GM20431 (cell line): ENCODE data around the gene ACBD6.

Experiments
- in situ Hi-C: fragments of 300-500 bp; cut with MseI, MboI; formaldehyde crosslinking; loops from one replicate; pipeline ENCODE4 v1.15.0; 2020; ENCODE audit warnings: low sequenced_read_pairs; ENCODE audit not compliant: unreplicated experiment

Gene ACBD6

GRCh38 chr1:180264595-180264994, 237.8 kb downstream of the ACBD6 start:
- in situ Hi-C loops: no loop called here

- in situ Hi-C loops: no loop called here
Measured at GRCh38 chr1:180262628-180263488, 239.5 kb downstream of the ACBD6 start.

- in situ Hi-C loops: no loop called here
Measured at GRCh38 chr1:180261524-180262155, 240.7 kb downstream of the ACBD6 start.

DNA sequence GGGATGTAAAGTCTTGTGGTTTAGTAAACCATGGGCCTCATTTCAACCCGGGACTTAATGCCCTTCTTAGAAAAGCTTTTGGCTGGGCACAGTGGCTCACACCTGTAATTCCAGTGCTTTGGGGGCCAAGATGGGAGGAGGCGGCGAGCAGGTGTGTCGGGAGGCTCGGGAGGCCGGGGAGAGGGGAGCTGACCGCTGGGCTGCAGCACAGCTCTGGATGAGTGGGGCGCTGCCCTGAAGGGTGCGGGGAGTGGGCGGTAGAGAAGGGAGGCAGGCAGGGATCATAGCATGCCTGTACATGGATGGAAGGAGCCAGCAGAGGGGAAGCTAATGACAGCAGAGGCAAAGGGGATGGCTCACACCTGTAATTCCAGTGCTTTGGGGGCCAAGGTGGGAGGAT, 241.3 kb downstream of the ACBD6 start:
- in situ Hi-C loops: no loop called here

DNA sequence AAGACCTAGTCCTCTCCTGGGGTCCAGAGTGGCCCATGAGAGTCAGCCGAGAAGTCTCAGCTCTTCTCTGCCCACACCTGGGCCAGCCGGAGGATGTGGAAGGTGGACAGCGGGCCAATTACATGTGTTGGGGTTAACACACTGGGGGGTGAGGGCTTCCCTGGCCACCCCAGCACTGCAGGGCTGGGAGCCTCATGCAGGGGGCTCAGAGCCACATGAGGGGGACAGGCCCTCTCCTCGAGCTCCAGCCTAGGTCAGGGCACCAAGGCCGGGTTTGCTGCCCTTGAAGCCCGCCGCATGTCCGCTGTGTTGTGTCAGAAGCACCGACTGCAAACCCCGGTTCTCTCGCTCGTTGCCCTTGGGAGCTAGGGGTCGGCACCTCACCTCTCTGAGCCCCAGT, 241.8 kb downstream of the ACBD6 start:
- in situ Hi-C loops: no loop called here

DNA sequence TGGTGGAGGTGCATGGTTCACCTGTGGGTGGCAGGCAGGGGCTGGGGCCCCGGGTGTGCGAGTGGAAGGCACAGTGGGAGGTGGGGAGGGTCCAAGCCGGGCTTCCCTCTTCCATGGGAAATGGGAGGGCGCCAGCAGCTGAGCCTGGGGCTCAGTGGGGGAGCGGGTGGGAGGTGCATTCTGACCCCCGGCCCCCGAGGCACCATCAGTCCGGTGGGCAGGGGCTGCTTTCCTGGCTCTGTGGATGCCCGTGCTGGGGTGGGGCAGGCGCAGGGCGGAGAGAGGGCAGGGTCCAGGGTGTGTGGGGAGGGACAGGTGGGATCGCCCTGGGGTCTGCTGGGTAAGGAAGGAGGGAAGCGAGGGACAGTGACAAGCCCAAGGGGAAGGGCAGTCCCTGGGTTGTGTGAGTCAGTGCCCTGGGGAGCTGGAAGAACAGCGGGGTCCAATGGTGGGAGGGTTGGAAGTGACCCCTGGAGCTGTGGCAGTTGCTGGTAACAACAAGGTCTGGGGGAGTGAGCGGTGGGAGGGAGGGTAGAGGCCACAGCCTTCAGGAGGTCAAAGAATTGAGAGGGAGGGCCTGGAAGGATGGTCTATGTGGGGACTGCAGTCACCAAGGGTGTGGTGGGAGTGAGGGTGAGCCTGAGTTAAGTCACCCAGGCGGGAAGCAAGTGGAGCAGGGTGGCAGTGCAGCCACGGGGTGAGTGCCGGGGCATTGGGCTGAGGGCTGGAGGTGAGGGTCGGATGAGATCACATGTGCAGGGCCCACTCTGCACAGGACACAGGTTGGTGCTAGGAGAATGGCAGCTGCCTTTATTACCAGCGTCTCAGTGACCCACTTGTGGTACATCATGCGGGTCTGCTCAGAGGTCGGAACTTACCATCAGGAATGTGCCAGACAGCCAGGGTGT, 242.7 kb downstream of the ACBD6 start:
- in situ Hi-C loops: loop anchor here (10.0 kb wide), 1 partner anchor 225 kb away; no protein-coding TSS in a partner anchor

GRCh38 chr1:180258935-180259334, 243.4 kb downstream of the ACBD6 start:
- in situ Hi-C loops: loop anchor here (10.0 kb wide), 1 partner anchor 226 kb away; no protein-coding TSS in a partner anchor

- in situ Hi-C loops: loop anchor here (10.0 kb wide), 1 partner anchor 227 kb away; no protein-coding TSS in a partner anchor
Measured at GRCh38 chr1:180258290-180258689, 244.1 kb downstream of the ACBD6 start.

DNA sequence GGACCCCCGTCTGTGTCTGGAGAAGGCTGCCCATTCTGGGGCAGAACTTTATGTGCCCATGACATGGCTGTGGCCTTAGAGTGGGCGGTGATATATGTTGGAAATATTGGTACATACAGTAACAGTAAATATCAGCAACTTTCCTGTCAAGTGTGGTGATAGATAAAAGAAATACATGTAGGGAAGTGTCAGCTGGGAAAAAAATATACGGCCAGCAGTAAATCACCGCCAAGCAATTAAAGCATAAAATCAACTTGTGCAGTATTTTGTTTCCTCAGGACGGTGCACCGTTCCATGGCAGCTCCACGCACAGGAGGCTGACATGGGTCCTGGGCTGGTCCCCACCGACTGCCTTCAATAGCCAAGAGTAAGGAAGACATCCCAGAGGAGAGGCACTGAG, 244.9 kb downstream of the ACBD6 start:
- in situ Hi-C loops: loop anchor here (10.0 kb wide), 1 partner anchor 227 kb away; no protein-coding TSS in a partner anchor

DNA sequence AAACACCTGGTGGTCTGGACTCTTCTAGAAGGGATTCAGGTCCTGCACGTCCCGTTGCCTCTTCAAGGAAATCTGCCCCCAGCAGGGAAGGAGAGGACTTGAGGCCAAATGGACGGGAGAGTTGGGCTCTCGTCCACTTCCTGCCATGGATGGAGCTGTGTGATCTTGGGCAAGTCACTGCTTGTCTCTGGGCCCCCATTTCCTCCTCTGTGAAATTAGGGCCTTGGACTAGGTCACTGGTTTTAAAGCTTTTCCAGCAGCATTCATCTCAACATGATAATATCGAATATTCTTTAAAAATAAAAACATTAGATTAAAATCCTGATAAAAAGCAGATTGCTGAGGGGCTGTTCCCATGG, 245.4 kb downstream of the ACBD6 start:
- in situ Hi-C loops: loop anchor here (10.0 kb wide), 1 partner anchor 228 kb away; no protein-coding TSS in a partner anchor

DNA sequence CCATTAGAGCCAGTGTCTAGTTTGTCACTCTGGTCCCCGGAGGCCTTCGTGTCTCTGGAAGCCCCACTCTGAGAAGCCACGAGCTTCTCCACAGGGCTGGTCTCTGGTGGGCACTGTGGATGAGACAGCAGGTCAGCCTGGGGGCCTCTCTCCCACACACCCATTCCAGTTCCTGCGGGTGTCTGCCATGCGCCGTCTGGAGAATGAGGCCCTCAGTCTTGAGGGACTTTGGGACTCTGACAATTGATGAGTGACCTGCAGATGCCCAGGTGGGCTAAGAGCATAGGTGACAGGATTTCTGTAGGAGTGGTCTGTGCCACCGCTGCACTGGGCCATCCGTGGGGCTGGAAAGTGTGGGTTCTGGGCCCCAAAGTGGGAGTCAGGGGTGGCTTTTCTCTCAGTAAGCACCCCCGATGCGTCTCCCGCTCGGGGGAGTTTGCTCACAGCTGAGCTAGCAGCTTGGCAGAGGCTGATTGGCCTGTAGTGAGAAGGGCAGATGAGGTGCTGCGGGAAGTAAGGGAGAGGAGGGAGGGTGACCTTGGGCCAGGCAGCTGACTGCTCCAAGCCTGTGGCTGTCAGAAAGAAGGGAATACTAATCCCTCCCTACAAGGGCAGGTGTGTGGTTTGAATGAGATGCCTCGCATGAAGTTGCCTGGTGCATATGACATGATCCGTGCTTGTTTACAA, 245.9 kb downstream of the ACBD6 start:
- in situ Hi-C loops: loop anchor here (10.0 kb wide), 1 partner anchor 228 kb away; no protein-coding TSS in a partner anchor

DNA sequence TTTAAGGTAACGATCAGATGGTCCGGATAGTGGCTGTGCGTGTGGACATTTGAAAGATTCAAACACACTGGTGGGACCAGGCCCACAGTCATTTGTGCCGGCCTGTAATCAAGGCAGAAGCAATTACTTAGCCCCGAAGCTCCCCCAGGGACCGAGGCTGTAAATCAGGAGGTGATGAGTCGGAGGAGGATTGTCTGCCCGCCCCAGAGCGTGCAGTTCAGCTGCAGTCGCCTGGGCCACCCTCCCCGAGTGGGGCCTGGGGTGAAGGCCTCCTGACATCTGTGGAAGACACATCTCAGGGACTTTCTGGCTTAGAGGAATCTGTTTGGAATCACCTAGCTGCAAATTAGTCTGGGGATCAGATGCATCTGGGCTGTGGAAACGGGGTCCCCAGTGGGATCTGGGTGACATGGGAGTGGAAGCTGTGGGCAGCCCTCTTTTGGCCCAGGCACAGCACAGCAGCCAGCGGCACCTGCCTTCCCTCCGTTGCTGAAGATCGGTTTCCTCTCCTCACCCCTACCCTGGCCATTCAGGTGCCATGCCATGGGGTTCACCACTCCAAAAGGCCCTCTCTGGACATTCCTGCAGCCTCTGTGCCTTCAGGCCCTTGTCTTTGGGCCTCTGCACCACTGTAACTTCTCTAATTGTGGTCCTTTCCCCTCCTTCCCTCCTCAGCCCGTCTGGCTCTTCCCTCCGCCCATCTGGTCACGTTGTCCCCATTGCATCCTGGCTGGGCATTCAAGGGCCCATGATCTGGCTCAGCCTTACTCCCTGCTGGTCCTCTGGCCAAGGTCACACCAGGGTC, 246.6 kb downstream of the ACBD6 start:
- in situ Hi-C loops: loop anchor here (10.0 kb wide), 1 partner anchor 229 kb away; no protein-coding TSS in a partner anchor

DNA sequence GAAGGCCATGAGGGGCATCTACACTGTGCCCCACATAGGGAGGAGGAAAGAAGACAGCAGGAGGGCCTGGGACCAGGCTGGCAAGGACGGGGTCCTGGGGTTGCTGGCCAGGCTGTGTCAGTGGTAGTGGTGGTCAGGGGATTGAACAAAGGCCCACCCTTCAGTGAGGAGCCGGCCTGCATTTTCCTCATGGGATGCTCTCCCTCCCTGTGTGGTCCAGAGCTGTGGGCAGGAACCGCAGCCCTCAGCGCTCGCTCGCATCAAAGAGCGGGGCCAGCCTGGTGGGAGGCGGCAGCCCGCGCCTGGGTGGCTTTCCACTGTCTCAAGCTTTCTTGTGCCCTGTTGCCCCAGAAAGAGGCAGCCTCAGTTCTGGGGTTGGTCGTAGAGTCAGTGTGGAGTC, 247.5 kb downstream of the ACBD6 start:
- in situ Hi-C loops: loop anchor here (10.0 kb wide), 1 partner anchor 230 kb away; no protein-coding TSS in a partner anchor

DNA sequence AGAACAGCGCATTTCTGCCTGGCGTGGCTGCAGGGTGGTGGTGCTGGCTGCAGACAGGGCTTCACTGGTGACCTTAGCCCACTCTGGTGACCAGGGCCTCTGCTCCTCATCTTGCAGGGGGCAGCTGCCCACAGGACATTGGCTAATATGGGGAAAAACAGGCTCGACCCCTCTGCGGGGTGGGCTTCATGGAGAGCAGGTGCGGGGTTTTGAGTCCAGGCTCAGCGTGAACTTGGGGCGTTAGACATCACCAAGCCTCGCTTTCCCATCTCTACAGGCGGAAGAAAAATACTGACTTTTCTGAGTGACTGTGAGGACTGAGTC, 247.9 kb downstream of the ACBD6 start:
- in situ Hi-C loops: loop anchor here (10.0 kb wide), 1 partner anchor 230 kb away; no protein-coding TSS in a partner anchor

GRCh38 chr1:180253585-180254495, 248.5 kb downstream of the ACBD6 start:
- in situ Hi-C loops: loop anchor here (10.0 kb wide), 1 partner anchor 231 kb away; no protein-coding TSS in a partner anchor

DNA sequence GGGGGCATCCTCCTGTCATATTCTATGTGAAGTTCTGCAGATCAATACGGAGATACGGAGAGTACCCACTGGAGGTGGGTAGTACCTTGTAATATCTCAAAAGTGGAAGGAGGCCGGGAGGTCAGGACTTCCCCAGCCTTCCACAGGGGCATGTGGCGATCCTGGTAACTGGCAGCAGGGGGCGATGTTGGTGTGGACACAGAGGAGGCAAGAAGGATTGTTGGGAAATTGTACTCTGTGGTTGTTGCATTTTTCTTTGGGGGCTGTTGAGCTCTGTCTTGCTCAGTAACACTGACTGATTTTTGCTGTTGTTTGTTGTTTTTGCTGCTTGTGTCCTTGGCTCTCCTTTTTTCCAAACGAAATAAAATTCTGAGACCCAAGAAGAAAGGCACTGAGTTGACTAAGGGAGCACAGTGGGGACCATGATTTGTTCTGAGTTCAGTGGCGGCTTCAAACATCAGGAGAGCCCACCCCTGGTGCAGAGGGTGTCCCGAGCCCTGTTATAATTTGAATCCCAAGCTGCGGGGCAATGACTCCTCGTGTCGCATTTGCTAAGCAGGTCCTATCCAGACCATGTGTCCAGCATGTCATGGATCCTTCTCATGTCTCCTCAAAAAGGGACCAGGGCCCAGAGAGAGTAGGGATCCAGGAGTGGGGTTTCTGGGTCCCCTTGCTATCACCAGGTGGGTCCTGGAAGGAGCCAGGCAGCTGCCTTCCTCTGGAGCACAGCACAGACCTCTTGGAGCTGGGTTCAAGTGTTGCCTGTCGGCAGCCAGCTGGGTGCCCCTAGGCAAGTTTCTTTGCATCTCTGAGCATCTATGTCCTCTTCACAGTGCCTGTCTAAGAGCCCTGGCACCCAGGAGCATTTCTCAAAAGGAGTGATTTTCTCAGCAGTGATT, 249.5 kb downstream of the ACBD6 start:
- in situ Hi-C loops: loop anchor here (10.0 kb wide), 1 partner anchor 232 kb away; no protein-coding TSS in a partner anchor
